Heart right ventricle (tissue), 16 donors: Measurements from ENCODE around the gene GDF11. TPM values are rescaled to one million over a fixed set of nuclear protein-coding genes. Genes with fewer than 3 reads are reported as not detected.

Experiments
- ATAC-seq, 8 donors: fragments of 200-7000 bp; cut with Tn5 transposase; one replicate each; pipeline ENCODE4 v1.9.1; 2020; ENCODE audit warnings: mild to moderate bottlenecking in 8 of 8, moderate library complexity in 8 of 8, moderate number of reproducible peaks in 1 of 8
- DNase-seq, 2 donors: peaks; one replicate each; pipeline ENCODE4 v3.0.0-alpha.2; 2020
- H3K27ac ChIP-seq, 10 donors: fragments of 200-600 bp; sonication (generic) in 2 of 10; one replicate each; pipeline versions ENCODE4 v1.5.0 to v1.8.0; 2020 to 2022; ENCODE audit warnings: mild to moderate bottlenecking in 3 of 10
- H3K27me3 ChIP-seq, 7 donors: fragments of 200-600 bp; one replicate each; pipeline ENCODE4 v1.8.0; 2021 to 2022; ENCODE audit warnings: mild to moderate bottlenecking in 2 of 7
- H3K36me3 ChIP-seq, 9 donors: fragments of 200-600 bp; sonication (generic) in 1 of 9; one replicate each; pipeline versions ENCODE4 v1.5.0 to v1.8.0; 2020 to 2022; ENCODE audit warnings: mild to moderate bottlenecking in 2 of 9
- H3K4me1 ChIP-seq, 9 donors: fragments of 200-600 bp; sonication (generic) in 1 of 9; one replicate each; pipeline versions ENCODE4 v1.5.0 to v1.8.0; 2020 to 2022; ENCODE audit warnings: mild to moderate bottlenecking in 4 of 9
- H3K4me3 ChIP-seq, 10 donors: fragments of 200-600 bp; sonication (generic) in 2 of 10; one replicate each; pipeline versions ENCODE4 v1.5.0 to v1.8.0; 2020 to 2022; ENCODE audit warnings: mild to moderate bottlenecking in 7 of 10, moderate library complexity in 2 of 10
- H3K9me3 ChIP-seq, 11 donors: fragments of 200-600 bp in 10 of 11; sonication (generic) in 2 of 11; one replicate each; pipeline versions ENCODE4 v1.5.0 to v1.8.0; 2013 to 2022; ENCODE audit warnings: mild to moderate bottlenecking in 2 of 11, control low read depth in 1 of 11, moderate library complexity in 1 of 11
- CTCF ChIP-seq, 9 donors: fragments of 200-600 bp; sonication (generic) in 2 of 9; IDR thresholded peaks; one replicate each; pipeline versions ENCODE4 v1.5.0 to v1.8.0; 2021 to 2022; ENCODE audit warnings: antibody characterized with exemption in 9 of 9, mild to moderate bottlenecking in 5 of 9, moderate library complexity in 1 of 9
- WGBS, 2 donors: extraction: QIAGEN DNeasy Blood & Tissue Kit; methylation state at CpG; one replicate each; pipeline ENCODE4 v1.1.7; 2013; ENCODE audit warnings: inconsistent platforms in 1 of 2; 5-methylcytosine and 5-hydroxymethylcytosine counted together
- intact Hi-C, 10 donors: fragments of 100-400 bp; cut with DNase I; formaldehyde crosslinking; loops; one replicate each; pipeline versions ENCODE4 v1.11.1 to v1.14.2; 2022
- polyA plus RNA-seq, 2 donors: library from polyadenylated mRNA; stranded (reverse); fragments of 200-250 nt; gene quantifications; one replicate each; pipeline ENCODE4 v1.2.3, GENCODE V29; 2013
- total RNA-seq, 10 donors: library from RNA; stranded (reverse); fragmentation: NEBNext Ultra II Directional in 3 of 10; extraction: Animal tissue kit (Norgen Biotek cat#: 25700) in 3 of 10; gene quantifications; one replicate each; pipeline versions ENCODE4 v1.2.1 to v1.2.4, GENCODE V29; 2021 to 2023
- donor health status: Arrhythmogenic right ventricular cardiomyopathy.
- donor health status: ischemic (EF 13 %, LVEDD 7.1; RV severe dilation, severe dysfunction).
- donor health status: healthy with polysubstance abuse.
- donor health status: DM: no; HTN: yes; CAD: no.
- donor health status: DM: no; HTN: no; CAD: no.
- donor health status: ischemic (EF 25% LVEDD 6.9; RV normal size, moderate dysfunction).
- donor health status: ischemic (EF 25% LVEDD 5.7; RV mildly dilated, moderate dysfunction).
- donor health status: healthy.
- donor health status: DM: yes; HTN: yes; CAD: no.
- donor health status: Ischemic cardiomyopathy.
- donor health status: ischemic (EF 35%, LVEDD 5.7; RV mildly dilated, moderate dysfunction).
- donor health status: nonischemic (EF 11% LVEDD 7.7; RV severe dilation, severe dysfunction).
- donor health status: DM: yes; HTN: yes; CAD: no.
- donor health status: PGD.
- donor health status: ischemic (EF 29% LVEDD 5.4; RV normal size, mild dysfunction).
- donor health status: nonischemic (EF 23%, LVEDD 6.1; RV moderate dilation, normal function).

The GDF11 gene
- total and polyA plus RNA-seq, 12 donors = 3.2 to 17.6 (median 11.7) TPM

GRCh38 chr12:55789171-55789570 lies 46.2 kb downstream of the GDF11 start:
- peaks cover 0 to 100% (median 58%) of the 10 kb centered on the region in 9 donors for H3K36me3 ChIP-seq
- WGBS, 2 donors = 91 to 94% methylated on average over 2 of the region's 2 CpGs

GRCh38 chr12:55789893-55790292 lies 47.0 kb downstream of the GDF11 start:
- no peaks in the 10 kb centered on the region for H3K4me1 ChIP-seq
- H3K27ac ChIP-seq = no peak overlapping the region
- no peak overlapping the region for H3K4me3 ChIP-seq
- no peaks in the 10 kb centered on the region for H3K9me3 ChIP-seq
- H3K36me3 ChIP-seq = peaks cover 0 to 100% (median 59%) of the 10 kb centered on the region in 9 donors
- TF ChIP-seq CTCF (IDR thresholded peaks at IDR 0.05) = no peak
- no peak for DNase-seq
- 96 to 97% methylated on average over 4 of the region's 4 CpGs for WGBS, 2 donors
- ATAC-seq = no peak
- intact Hi-C loops = loop anchor here in 1 of 10 donors (10.0 kb wide), 1 partner anchor 45 kb away; the partner anchor contains the start of gene GDF11
- H3K27me3 ChIP-seq = no peaks in the 10 kb centered on the region

More at GRCh38 chr12:55789171-55789570, 46.2 kb downstream of the GDF11 start:
- TF ChIP-seq CTCF (IDR thresholded peaks at IDR 0.05) = no peak
- Histone ChIP-seq H3K4me1 (no peaks in the 10 kb centered on the region), H3K9me3 (no peaks in the 10 kb centered on the region), H3K27me3 (no peaks in the 10 kb centered on the region), H3K4me3 (no peak overlapping the region), H3K27ac (no peak overlapping the region)
- intact Hi-C loops = no loop called here
- ATAC-seq (no peak), DNase-seq (no peak)

- DNase-seq (no peak), ATAC-seq (no peak)
- Histone ChIP-seq H3K9me3 (no peaks in the 10 kb centered on the region), H3K4me1 (peaks cover 0 to 11% (median 0%) of the 10 kb centered on the region in 9 donors), H3K36me3 (peaks cover 0 to 100% (median 56%) of the 10 kb centered on the region in 9 donors), H3K27ac (no peak overlapping the region), H3K27me3 (no peaks in the 10 kb centered on the region), H3K4me3 (no peak overlapping the region)
- TF ChIP-seq CTCF (IDR thresholded peaks at IDR 0.05) = no peak
- intact Hi-C loops = loop anchor here in 8 of 10 donors (2.0 to 10.0 kb wide), 7 partner anchors 44 to 59 kb away; partner anchors contain the start of gene GDF11 (in 3 of the 8)
Observed at GRCh38 chr12:55795950-55796349, 53.0 kb downstream of the GDF11 start.

- H3K36me3 ChIP-seq = peaks cover 0 to 100% (median 56%) of the 10 kb centered on the region in 9 donors
- intact Hi-C loops = loop anchor here in 8 of 10 donors (2.0 to 10.0 kb wide), 7 partner anchors 45 to 60 kb away; partner anchors contain the start of gene GDF11 (in 3 of the 8)
- WGBS, 2 donors = 49 to 51% methylated on average over 5 of the region's 5 CpGs
- ATAC-seq = peak in 3 of 8 donors; percentile 45 to 72 (median 61)
- no peaks in the 10 kb centered on the region for H3K9me3 ChIP-seq
- no peak overlapping the region for H3K4me3 ChIP-seq
- H3K27ac ChIP-seq = no peak overlapping the region
- H3K4me1 ChIP-seq = peaks cover 0 to 11% (median 0%) of the 10 kb centered on the region in 9 donors
- TF ChIP-seq CTCF (IDR thresholded peaks at IDR 0.05) = peak in 8 of 9 donors; percentile 13 to 67 (median 54)
- H3K27me3 ChIP-seq = no peaks in the 10 kb centered on the region
- peak in 1 of 2 donors; percentile 19 for DNase-seq
Observed at GRCh38 chr12:55797068-55797467, 54.1 kb downstream of the GDF11 start.
